Nephron (organoid): Measurements from ENCODE around the gene CASP8AP2.

Experiments
- H3K27ac Mint-ChIP-seq, 3 experiments: 2 replicates each; pipeline ENCODE4 v1.8.0; 2020; ENCODE audit warnings: mixed read lengths in 3 of 3, mild to moderate bottlenecking in 2 of 3, moderate library complexity in 1 of 3
- H3K27me3 Mint-ChIP-seq: 2 replicates; pipeline ENCODE4 v1.8.0; 2021; ENCODE audit warnings: low read depth, mild to moderate bottlenecking, moderate library complexity, mixed read lengths
- H3K36me3 Mint-ChIP-seq: 2 replicates; pipeline ENCODE4 v1.8.0; 2020; ENCODE audit warnings: low read depth, mixed read lengths
- H3K4me1 Mint-ChIP-seq: 2 replicates; pipeline ENCODE4 v1.8.0; 2020; ENCODE audit warnings: mixed read lengths
- H3K4me3 Mint-ChIP-seq, 3 experiments: 2 replicates each; pipeline ENCODE4 v1.8.0; 2020; ENCODE audit warnings: mild to moderate bottlenecking in 3 of 3, mixed read lengths in 3 of 3, moderate library complexity in 2 of 3
- H3K9me3 Mint-ChIP-seq: 2 replicates; pipeline ENCODE4 v1.8.0; 2020; ENCODE audit warnings: mixed read lengths
- CTCF ChIP-seq, 3 experiments: fragments of 200-600 bp; sonication (generic); IDR thresholded peaks; one replicate each; pipeline ENCODE4 v1.5.0; 2021; ENCODE audit warnings: antibody characterized with exemption in 3 of 3; ENCODE audit not compliant: unreplicated experiment in 3 of 3

The CASP8AP2 gene

GRCh38 chr6:89862698-89863097 is 33.0 kb downstream of the CASP8AP2 start:
- H3K27me3 Mint-ChIP-seq: no peaks in the 10 kb centered on the region
- H3K36me3 Mint-ChIP-seq: peaks cover 75% of the 10 kb centered on the region
- peaks cover 2% of the 10 kb centered on the region for H3K9me3 Mint-ChIP-seq
- H3K27ac Mint-ChIP-seq: no peak overlapping the region
- no peaks in the 10 kb centered on the region for H3K4me1 Mint-ChIP-seq
- H3K4me3 Mint-ChIP-seq: no peak overlapping the region
- no peak for TF ChIP-seq CTCF (IDR thresholded peaks at IDR 0.05; ENCODE audit: unreplicated experiment in 3 of 3)

- no peak for TF ChIP-seq CTCF (IDR thresholded peaks at IDR 0.05; ENCODE audit: unreplicated experiment in 3 of 3)
- Mint-ChIP-seq H3K4me3 (no peak overlapping the region), H3K27me3 (no peaks in the 10 kb centered on the region), H3K4me1 (no peaks in the 10 kb centered on the region), H3K27ac (no peak overlapping the region), H3K9me3 (peaks cover 2% of the 10 kb centered on the region), H3K36me3 (peaks cover 81% of the 10 kb centered on the region)
Measured at GRCh38 chr6:89866024-89866678, 36.5 kb downstream of the CASP8AP2 start.

- Mint-ChIP-seq H3K9me3 (no peaks in the 10 kb centered on the region), H3K4me1 (no peaks in the 10 kb centered on the region), H3K36me3 (peaks cover 25% of the 10 kb centered on the region), H3K4me3 (no peak overlapping the region), H3K27me3 (no peaks in the 10 kb centered on the region), H3K27ac (no peak overlapping the region)
- TF ChIP-seq CTCF (IDR thresholded peaks at IDR 0.05; ENCODE audit: unreplicated experiment in 3 of 3): no peak
Measured at GRCh38 chr6:89873721-89874120, 44.0 kb downstream of the CASP8AP2 start.

GRCh38 chr6:89874438-89874837 is 44.8 kb downstream of the CASP8AP2 start:
- Mint-ChIP-seq H3K27me3 (no peaks in the 10 kb centered on the region), H3K4me1 (no peaks in the 10 kb centered on the region)

GRCh38 chr6:89886378-89887120 is 56.9 kb downstream of the CASP8AP2 start:
- Mint-ChIP-seq H3K4me3 (no peak overlapping the region), H3K9me3 (no peaks in the 10 kb centered on the region), H3K27ac (no peak overlapping the region), H3K4me1 (no peaks in the 10 kb centered on the region), H3K27me3 (peaks cover 13% of the 10 kb centered on the region), H3K36me3 (no peaks in the 10 kb centered on the region)
- TF ChIP-seq CTCF (IDR thresholded peaks at IDR 0.05; ENCODE audit: unreplicated experiment in 3 of 3): no peak

More at GRCh38 chr6:89874438-89874837, 44.8 kb downstream of the CASP8AP2 start:
- Mint-ChIP-seq H3K9me3 (no peaks in the 10 kb centered on the region), H3K4me3 (no peak overlapping the region), H3K27ac (no peak overlapping the region), H3K36me3 (peaks cover 22% of the 10 kb centered on the region)
- TF ChIP-seq CTCF (IDR thresholded peaks at IDR 0.05; ENCODE audit: unreplicated experiment in 3 of 3): no peak
